Measurements from ENCODE around the gene FIGNL1. TPM values are rescaled to one million over a fixed set of nuclear protein-coding genes. Genes with fewer than 3 reads are reported as not detected.
A peak's percentile ranks its signal among the peaks of the same experiment; 100 is the strongest.

Gene FIGNL1
- 5.5 TPM for total RNA-seq
- long read RNA-seq, partial matches to known transcripts = 1 of 9 reads
- long read RNA-seq, other reads (novel, unspliced or antisense) = 4 of 9 reads

- peak within 1 kb of the TSS; percentile 79 for H3K27ac ChIP-seq
- no peaks in the 10 kb centered on the region for H3K9me3 ChIP-seq
- H3K4me1 ChIP-seq = peaks cover 18% of the 10 kb centered on the region
- intact Hi-C loops (cut with DNase I) = no loop called here
- peaks cover 22% of the 10 kb centered on the region for H3K36me3 ChIP-seq
- ATAC-seq (peak; percentile 99), DNase-seq (peak; percentile 93)
- no peak for TF ChIP-seq CTCF (IDR thresholded peaks at IDR 0.05)
- peak within 1 kb of the TSS; percentile 86 for H3K4me3 ChIP-seq
- no peaks in the 10 kb centered on the region for H3K27me3 ChIP-seq
Measured at GRCh38 chr7:50449881-50450589, at the start of gene FIGNL1. Gene FIGNL1, minus strand, starts transcription at chr7:50450350. Its CDS starts 3,063 bp downstream, at chr7:50447287.

- Histone ChIP-seq H3K36me3 (no peaks in the 10 kb centered on the region), H3K9me3 (no peaks in the 10 kb centered on the region), H3K27me3 (no peaks in the 10 kb centered on the region), H3K27ac (no peak overlapping the region), H3K4me3 (no peak overlapping the region), H3K4me1 (peaks cover 24% of the 10 kb centered on the region)
- ATAC-seq (no peak), DNase-seq (peak; percentile 39)
- intact Hi-C loops (cut with DNase I) = no loop called here
- no peak for TF ChIP-seq CTCF (IDR thresholded peaks at IDR 0.05)
Measured at GRCh38 chr7:50499092-50499491, 48.9 kb upstream of the FIGNL1 start.

- no peak for ATAC-seq
- Histone ChIP-seq H3K27ac (no peak overlapping the region), H3K4me1 (peaks cover 24% of the 10 kb centered on the region), H3K9me3 (no peaks in the 10 kb centered on the region), H3K27me3 (no peaks in the 10 kb centered on the region), H3K4me3 (no peak overlapping the region), H3K36me3 (no peaks in the 10 kb centered on the region)
- intact Hi-C loops (cut with DNase I) = no loop called here
- TF ChIP-seq CTCF (IDR thresholded peaks at IDR 0.05) = no peak
- DNase-seq = no peak
Measured at GRCh38 chr7:50497968-50498367, 47.8 kb upstream of the FIGNL1 start.

- Histone ChIP-seq H3K36me3 (no peaks in the 10 kb centered on the region), H3K4me3 (no peak overlapping the region), H3K27me3 (no peaks in the 10 kb centered on the region), H3K9me3 (no peaks in the 10 kb centered on the region), H3K27ac (no peak overlapping the region), H3K4me1 (peaks cover 24% of the 10 kb centered on the region)
- DNase-seq (no peak), ATAC-seq (peak; percentile 55)
- intact Hi-C loops (cut with DNase I) = no loop called here
- no peak for TF ChIP-seq CTCF (IDR thresholded peaks at IDR 0.05)
Measured at GRCh38 chr7:50497068-50497642, 47.0 kb upstream of the FIGNL1 start.

- intact Hi-C loops (cut with DNase I) = no loop called here
- Histone ChIP-seq H3K4me1 (peaks cover 24% of the 10 kb centered on the region), H3K27me3 (no peaks in the 10 kb centered on the region), H3K4me3 (no peak overlapping the region), H3K36me3 (no peaks in the 10 kb centered on the region), H3K9me3 (no peaks in the 10 kb centered on the region), H3K27ac (peak overlapping the region; percentile 32)
- TF ChIP-seq CTCF (IDR thresholded peaks at IDR 0.05) = no peak
- DNase-seq (no peak), ATAC-seq (no peak)
Measured at GRCh38 chr7:50496569-50496968, 46.4 kb upstream of the FIGNL1 start.
